ENCODE results near the gene TRNP1.

- TF ChIP-seq CTCF (conservative IDR thresholded peaks at IDR 0.05; ENCODE audit: low read depth, low read length) (no peak), POLR2A (IDR thresholded peaks at IDR 0.05; ENCODE audit: low read depth, low read length) (no peak), USF2 (IDR thresholded peaks at IDR 0.05; ENCODE audit: low read depth, low read length) (no peak), CHD1 (IDR thresholded peaks at IDR 0.05; ENCODE audit: low read depth, low read length) (no peak), RAD21 (IDR thresholded peaks at IDR 0.05; ENCODE audit: low read length) (no peak), CEBPB (IDR thresholded peaks at IDR 0.05; ENCODE audit: low read depth, low read length) (no peak), FOS (IDR thresholded peaks at IDR 0.05; ENCODE audit: low read depth, low read length) (no peak), NFE2L2 (IDR thresholded peaks at IDR 0.05; ENCODE audit: low read depth, low read length) (no peak), BHLHE40 (IDR thresholded peaks at IDR 0.05; ENCODE audit: low read depth, low read length) (no peak), RFX5 (IDR thresholded peaks at IDR 0.05; ENCODE audit: low read depth, low read length) (no peak), MAFK (IDR thresholded peaks at IDR 0.05; ENCODE audit: low read depth, low read length) (no peak), SMC3 (IDR thresholded peaks at IDR 0.05; ENCODE audit: low read depth, low read length) (no peak)
Observed at GRCh38 chr1:26986658-26987057, 6.8 kb upstream of the TRNP1 start.
